Measurements from ENCODE around the gene MICU1. TPM values are rescaled to one million over a fixed set of nuclear protein-coding genes. Genes with fewer than 3 reads are reported as not detected.

The MICU1 gene
- total and polyA plus RNA-seq, 2 of the 13 experiments (the other 11 are each of a cell fraction or from before 2014, with no cell fraction given): 32.5 to 56.1 TPM

DNA sequence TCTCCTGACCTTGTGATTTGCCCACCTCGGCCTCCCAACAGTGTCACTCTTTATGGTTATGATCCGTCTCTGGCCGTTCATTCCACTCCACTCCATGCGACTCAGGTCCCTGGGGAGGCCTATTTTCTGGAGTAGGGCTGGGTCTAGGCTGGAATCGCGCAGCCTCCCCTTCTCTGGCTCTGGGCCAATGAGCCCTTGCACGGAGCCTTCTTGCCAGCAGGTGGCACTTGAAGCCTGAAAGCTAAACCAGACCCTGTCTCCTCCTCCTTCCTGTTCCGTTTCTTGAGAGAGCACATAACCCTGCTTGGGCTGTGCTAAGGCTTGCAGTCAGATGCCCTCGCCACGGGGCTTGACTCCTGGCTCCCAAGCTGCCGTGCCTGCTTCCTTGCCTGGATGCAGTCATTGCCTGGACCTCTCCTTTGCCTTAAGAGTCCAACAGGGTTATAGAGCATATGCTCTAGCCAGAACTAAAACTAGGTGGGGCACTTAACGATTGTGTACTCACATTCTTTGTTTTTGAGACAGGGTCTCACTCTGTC lies 261.6 kb downstream of the MICU1 start (continued):
- TF ChIP-seq ATF7 (IDR thresholded peaks at IDR 0.05) (no peak), ATF7 (CRISPR knock-in tag; IDR thresholded peaks at IDR 0.05) (0 out of 2 replicates have a peak, but pooled peaks have one; percentile 15), RFX5 (IDR thresholded peaks at IDR 0.05; ENCODE audit: low read depth, low read length) (no peak), ZNF253 (CRISPR knock-in tag; IDR thresholded peaks at IDR 0.05; ENCODE audit: borderline replicate concordance) (0 out of 2 replicates have a peak, but pooled peaks have one; percentile 15), TMF1 (CRISPR knock-in tag; IDR thresholded peaks at IDR 0.05; ENCODE audit: low read depth) (no peak), ZBTB2 (CRISPR knock-in tag; IDR thresholded peaks at IDR 0.05; ENCODE audit: low read depth) (no peak), ZNF3 (CRISPR knock-in tag; IDR thresholded peaks at IDR 0.05) (no peak), CHD4 (IDR thresholded peaks at IDR 0.05; ENCODE audit: borderline replicate concordance, low read length) (no peak), JUNB (CRISPR knock-in tag; IDR thresholded peaks at IDR 0.05; ENCODE audit: borderline replicate concordance) (no peak), ZNF382 (CRISPR knock-in tag; IDR thresholded peaks at IDR 0.05; ENCODE audit: borderline replicate concordance) (no peak), ZKSCAN8 (CRISPR knock-in tag; IDR thresholded peaks at IDR 0.05; ENCODE audit: borderline replicate concordance) (no peak), ZNF616 (CRISPR knock-in tag; IDR thresholded peaks at IDR 0.05; ENCODE audit: low read depth) (no peak), PHF8 (CRISPR knock-in tag; IDR thresholded peaks at IDR 0.05) (no peak)
- TF ChIP-seq, protein P1, sequence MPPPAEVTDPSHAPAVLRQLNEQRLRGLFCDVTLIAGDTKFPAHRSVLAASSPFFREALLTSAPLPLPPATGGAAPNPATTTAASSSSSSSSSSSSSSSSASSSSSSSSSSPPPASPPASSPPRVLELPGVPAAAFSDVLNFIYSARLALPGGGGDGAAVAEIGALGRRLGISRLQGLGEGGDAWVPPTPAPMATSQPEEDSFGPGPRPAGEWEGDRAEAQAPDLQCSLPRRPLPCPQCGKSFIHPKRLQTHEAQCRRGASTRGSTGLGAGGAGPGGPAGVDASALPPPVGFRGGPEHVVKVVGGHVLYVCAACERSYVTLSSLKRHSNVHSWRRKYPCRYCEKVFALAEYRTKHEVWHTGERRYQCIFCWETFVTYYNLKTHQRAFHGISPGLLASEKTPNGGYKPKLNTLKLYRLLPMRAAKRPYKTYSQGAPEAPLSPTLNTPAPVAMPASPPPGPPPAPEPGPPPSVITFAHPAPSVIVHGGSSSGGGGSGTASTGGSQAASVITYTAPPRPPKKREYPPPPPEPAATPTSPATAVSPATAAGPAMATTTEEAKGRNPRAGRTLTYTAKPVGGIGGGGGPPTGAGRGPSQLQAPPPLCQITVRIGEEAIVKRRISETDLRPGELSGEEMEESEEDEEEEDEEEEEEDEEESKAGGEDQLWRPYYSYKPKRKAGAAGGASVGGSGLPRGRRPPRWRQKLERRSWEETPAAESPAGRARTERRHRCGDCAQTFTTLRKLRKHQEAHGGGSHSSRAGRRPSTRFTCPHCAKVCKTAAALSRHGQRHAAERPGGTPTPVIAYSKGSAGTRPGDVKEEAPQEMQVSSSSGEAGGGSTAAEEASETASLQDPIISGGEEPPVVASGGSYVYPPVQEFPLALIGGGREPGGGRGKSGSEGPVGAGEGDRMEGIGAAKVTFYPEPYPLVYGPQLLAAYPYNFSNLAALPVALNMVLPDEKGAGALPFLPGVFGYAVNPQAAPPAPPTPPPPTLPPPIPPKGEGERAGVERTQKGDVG (CRISPR knock-in tag; IDR thresholded peaks at IDR 0.05; ENCODE audit: borderline replicate concordance): no peak
- TF ChIP-seq, protein P2, sequence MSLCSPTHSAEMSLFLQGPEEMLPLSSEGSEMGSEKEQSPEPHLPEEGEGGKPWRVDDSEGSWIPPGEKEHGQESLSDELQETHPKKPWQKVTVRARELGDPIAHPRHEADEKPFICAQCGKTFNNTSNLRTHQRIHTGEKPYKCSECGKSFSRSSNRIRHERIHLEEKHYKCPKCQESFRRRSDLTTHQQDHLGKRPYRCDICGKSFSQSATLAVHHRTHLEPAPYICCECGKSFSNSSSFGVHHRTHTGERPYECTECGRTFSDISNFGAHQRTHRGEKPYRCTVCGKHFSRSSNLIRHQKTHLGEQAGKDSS (CRISPR knock-in tag; IDR thresholded peaks at IDR 0.05; ENCODE audit: borderline replicate concordance, low read depth): no peak
- TF ChIP-seq, protein P3, sequence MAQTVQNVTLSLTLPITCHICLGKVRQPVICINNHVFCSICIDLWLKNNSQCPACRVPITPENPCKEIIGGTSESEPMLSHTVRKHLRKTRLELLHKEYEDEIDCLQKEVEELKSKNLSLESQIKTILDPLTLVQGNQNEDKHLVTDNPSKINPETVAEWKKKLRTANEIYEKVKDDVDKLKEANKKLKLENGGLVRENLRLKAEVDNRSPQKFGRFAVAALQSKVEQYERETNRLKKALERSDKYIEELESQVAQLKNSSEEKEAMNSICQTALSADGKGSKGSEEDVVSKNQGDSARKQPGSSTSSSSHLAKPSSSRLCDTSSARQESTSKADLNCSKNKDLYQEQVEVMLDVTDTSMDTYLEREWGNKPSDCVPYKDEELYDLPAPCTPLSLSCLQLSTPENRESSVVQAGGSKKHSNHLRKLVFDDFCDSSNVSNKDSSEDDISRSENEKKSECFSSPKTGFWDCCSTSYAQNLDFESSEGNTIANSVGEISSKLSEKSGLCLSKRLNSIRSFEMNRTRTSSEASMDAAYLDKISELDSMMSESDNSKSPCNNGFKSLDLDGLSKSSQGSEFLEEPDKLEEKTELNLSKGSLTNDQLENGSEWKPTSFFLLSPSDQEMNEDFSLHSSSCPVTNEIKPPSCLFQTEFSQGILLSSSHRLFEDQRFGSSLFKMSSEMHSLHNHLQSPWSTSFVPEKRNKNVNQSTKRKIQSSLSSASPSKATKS (CRISPR knock-in tag; IDR thresholded peaks at IDR 0.05): no peak

All from HepG2 (cell line).